Neural cell (in vitro differentiated cells): Measurements from ENCODE around the gene P2RY11.

Experiments used
- CTCF ChIP-seq: fragments of 450-650 bp; IDR thresholded peaks from 2 replicates; pipeline ENCODE4 v1.5.1; 2014; ENCODE audit warnings: antibody characterized with exemption, mild to moderate bottlenecking, moderate library complexity; ENCODE audit not compliant: poor library complexity, severe bottlenecking
- EZH2 ChIP-seq: fragments of 200-600, 300-800 bp; shearing (Covaris generic), sonication (generic); IDR thresholded peaks from 2 replicates; pipeline ENCODE4 v1.6.1; 2014; ENCODE audit warnings: antibody characterized with exemption, low read length, borderline replicate concordance, mild to moderate bottlenecking; ENCODE audit not compliant: insufficient read depth, poor library complexity, severe bottlenecking
- POLR2AphosphoS5 ChIP-seq: IDR thresholded peaks from 2 replicates; pipeline ENCODE4 v1.6.1; 2012
- RAD21 ChIP-seq: fragments of 450-650 bp; conservative IDR thresholded peaks from 2 replicates; pipeline ENCODE4 v1.6.1; 2014; ENCODE audit warnings: antibody characterized with exemption, mild to moderate bottlenecking, moderate library complexity

- TF ChIP-seq CTCF = no peak
- TF ChIP-seq POLR2AphosphoS5 = no peak
- no peak for TF ChIP-seq RAD21
- no peak for TF ChIP-seq EZH2
These were observed 47.0 kb downstream of the P2RY11 start for GRCh38 chr19:10158485-10158884.
